PFSK-1 (cell line): ENCODE data around the gene SRGAP3.

Source experiments
- FOXP2 ChIP-seq: optimal IDR thresholded peaks from 2 replicates; pipeline ENCODE3; 2011; ENCODE audit warnings: borderline replicate concordance, control low read depth, inconsistent platforms; ENCODE audit not compliant: insufficient read depth; ENCODE audit errors: extremely low read length, extremely low read depth
- POLR2AphosphoS5 ChIP-seq: IDR thresholded peaks from 2 replicates; pipeline ENCODE4 v1.6.1; 2012; ENCODE audit warnings: low read depth, mild to moderate bottlenecking, control low read depth, low read length, moderate library complexity
- REST ChIP-seq, 2 experiments: IDR thresholded peaks; 2 replicates each; pipeline versions ENCODE4 v1.6.1 to v1.8.0; 2011 to 2012; ENCODE audit warnings: low read depth in 2 of 2, low read length in 2 of 2, control low read depth in 1 of 2, inconsistent platforms in 1 of 2, mild to moderate bottlenecking in 1 of 2, moderate library complexity in 1 of 2; ENCODE audit not compliant: insufficient read depth in 1 of 2
- SIN3A ChIP-seq: IDR thresholded peaks from 2 replicates; pipeline ENCODE4 v1.6.1; 2012; ENCODE audit warnings: mild to moderate bottlenecking, low read length, moderate library complexity, borderline replicate concordance; ENCODE audit not compliant: insufficient read depth
- TAF1 ChIP-seq: IDR thresholded peaks from 2 replicates; pipeline ENCODE4 v1.6.1; 2012; ENCODE audit warnings: low read length, control low read depth, borderline replicate concordance; ENCODE audit not compliant: insufficient read depth

The SRGAP3 gene

GRCh38 chr3:9199775-9200174 lies 49.7 kb downstream of the SRGAP3 start:
- TF ChIP-seq SIN3A (no peak), FOXP2 (no peak), REST (IDR thresholded peaks at IDR 0.05; ENCODE audit: insufficient read depth in 1 of 2, low read depth in 2 of 2, low read length in 2 of 2) (no peak), POLR2AphosphoS5 (no peak), TAF1 (no peak)

DNA sequence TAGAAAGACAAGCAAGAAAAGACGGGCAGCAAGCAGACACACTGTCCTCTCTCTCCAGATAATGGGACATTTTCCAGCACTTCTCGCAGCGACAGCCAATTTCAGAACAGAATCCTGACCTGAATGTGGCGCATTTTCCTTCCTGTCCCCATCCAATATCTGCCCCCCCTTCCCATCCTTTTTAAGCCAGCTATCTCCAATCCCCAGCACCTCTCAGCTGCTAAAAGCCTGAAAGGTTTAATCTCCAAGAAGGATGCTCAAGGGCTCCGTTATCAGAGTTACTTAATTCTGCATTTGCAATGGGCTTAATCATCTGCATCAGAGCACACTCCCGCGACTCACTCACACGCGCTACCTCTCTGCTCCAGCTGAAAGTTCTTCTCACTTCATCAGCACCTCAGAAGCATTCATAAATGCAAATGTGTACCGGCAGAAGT lies 50.5 kb downstream of the SRGAP3 start:
- TF ChIP-seq TAF1 (no peak), REST (IDR thresholded peaks at IDR 0.05; ENCODE audit: insufficient read depth in 1 of 2, low read depth in 2 of 2, low read length in 2 of 2) (no peak)

DNA sequence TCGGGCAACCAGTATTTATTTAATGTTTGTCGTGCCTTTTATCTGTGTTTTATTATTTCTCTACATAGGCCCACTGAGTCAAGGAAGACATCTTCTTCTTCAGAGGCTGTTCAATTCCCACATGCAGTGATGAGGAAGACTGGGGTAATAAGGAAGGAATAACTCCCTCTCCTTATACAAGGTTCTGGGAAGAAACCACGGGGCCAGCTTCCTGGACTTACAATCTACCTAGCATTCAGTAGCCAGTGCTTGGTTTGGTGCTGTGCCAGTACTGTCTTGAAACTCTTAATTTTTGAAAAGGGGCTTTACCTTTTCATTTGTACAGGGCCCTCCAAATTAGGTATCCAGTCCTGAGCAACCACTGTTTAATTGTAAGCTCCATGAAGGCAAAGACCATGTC lies 51.2 kb downstream of the SRGAP3 start:
- TF ChIP-seq FOXP2 (no peak), POLR2AphosphoS5 (no peak), TAF1 (no peak), REST (IDR thresholded peaks at IDR 0.05; ENCODE audit: insufficient read depth in 1 of 2, low read depth in 2 of 2, low read length in 2 of 2) (no peak), SIN3A (no peak)

DNA sequence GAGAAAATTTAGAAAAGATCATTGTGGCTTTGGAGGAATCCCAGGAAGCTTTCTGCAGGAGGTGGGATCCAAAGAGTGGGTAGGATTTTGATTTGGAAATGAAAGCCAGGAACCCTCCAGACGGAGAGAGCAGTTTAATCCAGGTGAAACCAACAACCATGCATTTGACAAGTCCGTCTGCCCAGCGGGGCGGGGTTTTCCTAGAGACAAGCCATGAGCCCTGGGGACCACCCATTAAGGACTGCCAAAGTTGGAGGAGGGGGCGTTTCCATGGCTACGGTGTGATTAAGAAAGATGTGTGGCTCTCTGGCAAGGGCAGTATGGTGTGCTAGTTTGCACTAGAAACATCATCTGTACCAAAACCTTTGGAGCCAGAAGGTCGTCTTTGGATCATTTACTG lies 53.4 kb downstream of the SRGAP3 start:
- no peak for TF ChIP-seq POLR2AphosphoS5
- no peak for TF ChIP-seq TAF1
- no peak for TF ChIP-seq SIN3A
- no peak for TF ChIP-seq REST (IDR thresholded peaks at IDR 0.05; ENCODE audit: insufficient read depth in 1 of 2, low read depth in 2 of 2, low read length in 2 of 2)
- TF ChIP-seq FOXP2: no peak

- TF ChIP-seq REST (IDR thresholded peaks at IDR 0.05; ENCODE audit: insufficient read depth in 1 of 2, low read depth in 2 of 2, low read length in 2 of 2) (no peak), FOXP2 (no peak), POLR2AphosphoS5 (no peak), TAF1 (no peak)
Measured at GRCh38 chr3:9195390-9195789, 54.1 kb downstream of the SRGAP3 start.
